ENCODE results near the gene MRPL23.

GRCh38 chr11:1968454-1969002 lies 21.4 kb downstream of the MRPL23 start:
- no peak for TF ChIP-seq YY1 (IDR thresholded peaks at IDR 0.05; ENCODE audit: insufficient read depth, insufficient read length)
- no peak for TF ChIP-seq SUZ12 (IDR thresholded peaks at IDR 0.05; ENCODE audit: extremely low read depth, insufficient read depth, insufficient read length)
